OCI-LY7 (cell line): ENCODE results near the gene PLEKHA5.

ENCODE experiments used
- CTCF ChIP-seq: fragments of 200-600 bp; sonication (generic); conservative IDR thresholded peaks from 2 replicates; pipeline ENCODE4 v1.5.1; 2014; ENCODE audit warnings: mild to moderate bottlenecking, antibody characterized with exemption, low read length, moderate library complexity, mixed read lengths
- EZH2phosphoT487 ChIP-seq: fragments of 200-600 bp; sonication (generic); IDR thresholded peaks from 2 replicates; pipeline ENCODE4 v1.6.1; 2018; ENCODE audit warnings: low read depth, borderline replicate concordance, mild to moderate bottlenecking, mixed run types, antibody characterized with exemption, low read length, moderate library complexity, mixed read lengths

GRCh38 chr12:19169222-19169621 is 39.7 kb downstream of the PLEKHA5 start:
- TF ChIP-seq CTCF (no peak), EZH2phosphoT487 (no peak)
